Tibial artery (tissue), 4 donors: ENCODE measurements around the gene KIF16B.

ENCODE experiments used
- DNase-seq, 2 donors: peaks; one replicate each; pipeline ENCODE4 v3.0.0-alpha.2; 2019
- H3K27ac ChIP-seq, 2 donors: fragments of 200-600 bp; sonication (generic) in 1 of 2; 1 replicate in 1 of 2; 2 replicates in 1 of 2; pipeline ENCODE4 v1.5.1; 2018 to 2019; ENCODE audit warnings: mild to moderate bottlenecking in 1 of 2
- H3K27me3 ChIP-seq, 2 donors: fragments of 200-600 bp; sonication (generic) in 1 of 2; one replicate each; pipeline versions ENCODE4 v1.5.1 to v1.6.0; 2016 to 2019
- H3K36me3 ChIP-seq, 3 donors: fragments of 200-600 bp; sonication (generic) in 2 of 3; one replicate each; pipeline ENCODE4 v1.5.1; 2016 to 2019; ENCODE audit warnings: mild to moderate bottlenecking in 2 of 3
- H3K4me1 ChIP-seq, 4 donors: fragments of 200-600 bp; sonication (generic) in 2 of 4; 1 replicate in 3 of 4; 2 replicates in 1 of 4; pipeline ENCODE4 v1.5.1; 2016 to 2019
- H3K4me3 ChIP-seq, 2 donors: fragments of 200-600 bp; sonication (generic) in 1 of 2; 1 replicate in 1 of 2; 2 replicates in 1 of 2; pipeline ENCODE4 v1.5.1; 2018 to 2019; ENCODE audit warnings: mild to moderate bottlenecking in 2 of 2
- H3K9me3 ChIP-seq, 3 donors: fragments of 200-600 bp; sonication (generic) in 1 of 3; one replicate each; pipeline ENCODE4 v1.5.1; 2016 to 2019
- CTCF ChIP-seq, 2 experiments: fragments of 200-600 bp in 1 of 2; fragments of 450-650 bp in 1 of 2; IDR thresholded peaks; one replicate each; pipeline ENCODE4 v1.5.1; 2017 to 2019; ENCODE audit warnings: antibody characterized with exemption in 2 of 2, mild to moderate bottlenecking in 1 of 2, moderate library complexity in 1 of 2
- intact Hi-C: fragments of 100-400 bp; cut with DNase I; formaldehyde crosslinking; loops from one replicate; pipeline ENCODE4 v1.15.0; 2023; ENCODE audit warnings: low total_unique reads

The KIF16B gene

GRCh38 chr20:16541226-16541625 lies 32.0 kb downstream of the KIF16B start:
- H3K27ac ChIP-seq: no peak overlapping the region
- TF ChIP-seq CTCF (IDR thresholded peaks at IDR 0.05): no peak
- no peak overlapping the region for H3K4me3 ChIP-seq
- H3K36me3 ChIP-seq: no peaks in the 10 kb centered on the region
- peaks cover 0 to 19% (median 14%) of the 10 kb centered on the region in 4 donors for H3K4me1 ChIP-seq
- no peak for DNase-seq
- intact Hi-C loops: no loop called here
- H3K27me3 ChIP-seq: no peaks in the 10 kb centered on the region
- no peaks in the 10 kb centered on the region for H3K9me3 ChIP-seq

- Histone ChIP-seq H3K27me3 (no peaks in the 10 kb centered on the region), H3K4me1 (peaks cover 0 to 19% (median 14%) of the 10 kb centered on the region in 4 donors), H3K9me3 (no peaks in the 10 kb centered on the region), H3K4me3 (no peak overlapping the region), H3K36me3 (no peaks in the 10 kb centered on the region), H3K27ac (no peak overlapping the region)
- intact Hi-C loops: no loop called here
- no peak for TF ChIP-seq CTCF (IDR thresholded peaks at IDR 0.05)
- no peak for DNase-seq
Measured at GRCh38 chr20:16539280-16540021, 33.8 kb downstream of the KIF16B start.

- no peak overlapping the region for H3K27ac ChIP-seq
- H3K27me3 ChIP-seq: no peaks in the 10 kb centered on the region
- peaks cover 0 to 19% (median 14%) of the 10 kb centered on the region in 4 donors for H3K4me1 ChIP-seq
- no peak for DNase-seq
- no peaks in the 10 kb centered on the region for H3K36me3 ChIP-seq
- no peak for TF ChIP-seq CTCF (IDR thresholded peaks at IDR 0.05)
- no peak overlapping the region for H3K4me3 ChIP-seq
- H3K9me3 ChIP-seq: no peaks in the 10 kb centered on the region
- intact Hi-C loops: no loop called here
Measured at GRCh38 chr20:16538779-16539178, 34.5 kb downstream of the KIF16B start.

- H3K9me3 ChIP-seq: no peaks in the 10 kb centered on the region
- TF ChIP-seq CTCF (IDR thresholded peaks at IDR 0.05): no peak
- no peak for DNase-seq
- H3K27me3 ChIP-seq: no peaks in the 10 kb centered on the region
- H3K4me1 ChIP-seq: peaks cover 0 to 19% (median 14%) of the 10 kb centered on the region in 4 donors
- intact Hi-C loops: no loop called here
- no peak overlapping the region for H3K27ac ChIP-seq
- H3K4me3 ChIP-seq: no peak overlapping the region
- H3K36me3 ChIP-seq: no peaks in the 10 kb centered on the region
Measured at GRCh38 chr20:16537918-16538317, 35.3 kb downstream of the KIF16B start.

GRCh38 chr20:16537025-16537665 lies 36.1 kb downstream of the KIF16B start:
- H3K27me3 ChIP-seq: no peaks in the 10 kb centered on the region
- intact Hi-C loops: no loop called here
- H3K4me1 ChIP-seq: peaks cover 0 to 17% (median 14%) of the 10 kb centered on the region in 4 donors
- H3K9me3 ChIP-seq: no peaks in the 10 kb centered on the region
- no peaks in the 10 kb centered on the region for H3K36me3 ChIP-seq
- H3K27ac ChIP-seq: no peak overlapping the region
- no peak for TF ChIP-seq CTCF (IDR thresholded peaks at IDR 0.05)
- no peak overlapping the region for H3K4me3 ChIP-seq
- DNase-seq: no peak
